Upper lobe of left lung (tissue), 6 donors: Measurements from ENCODE around the gene GALNT14. TPM values are rescaled to one million over a fixed set of nuclear protein-coding genes. Genes with fewer than 3 reads are reported as not detected.

ENCODE experiments used
- ATAC-seq, 2 donors: fragments of 200-7000 bp; cut with Tn5 transposase; one replicate each; pipeline ENCODE4 v1.9.1; 2022; ENCODE audit warnings: mild to moderate bottlenecking in 2 of 2, moderate library complexity in 2 of 2; ENCODE audit not compliant: low FRiP score in 2 of 2
- DNase-seq, 2 donors: peaks; one replicate each; pipeline ENCODE4 v3.0.0-alpha.2; 2019 to 2020
- H3K27ac ChIP-seq, 4 donors: fragments of 200-600 bp; sonication (generic); one replicate each; pipeline ENCODE4 v1.5.1; 2016 to 2019
- H3K27me3 ChIP-seq, 4 donors: fragments of 200-600 bp; sonication (generic); one replicate each; pipeline ENCODE4 v1.5.1; 2017 to 2019
- H3K36me3 ChIP-seq, 4 donors: fragments of 200-600 bp; sonication (generic); one replicate each; pipeline ENCODE4 v1.5.1; 2016 to 2019
- H3K4me1 ChIP-seq, 4 donors: fragments of 200-600 bp; sonication (generic); one replicate each; pipeline ENCODE4 v1.5.1; 2018 to 2019
- H3K4me3 ChIP-seq, 4 donors: fragments of 200-600 bp; sonication (generic); one replicate each; pipeline ENCODE4 v1.5.1; 2017 to 2019; ENCODE audit warnings: mild to moderate bottlenecking in 2 of 4, moderate library complexity in 1 of 4
- H3K9me3 ChIP-seq, 4 donors: fragments of 200-600 bp; sonication (generic); one replicate each; pipeline ENCODE4 v1.5.1; 2018 to 2019
- CTCF ChIP-seq, 6 experiments: fragments of 450-650 bp in 4 of 6; fragments of 200-600 bp in 2 of 6; sonication (generic) in 2 of 6; IDR thresholded peaks; one replicate each; pipeline ENCODE4 v1.5.1; 2016 to 2019; ENCODE audit warnings: antibody characterized with exemption in 6 of 6
- EP300 ChIP-seq, 4 donors: sonication (generic); formaldehyde crosslinking; IDR thresholded peaks; one replicate each; pipeline ENCODE4 v1.5.1; 2017; ENCODE audit warnings: antibody characterized with exemption in 4 of 4, control low read depth in 2 of 4
- POLR2A ChIP-seq, 4 donors: fragments of 450-650 bp; IDR thresholded peaks; one replicate each; pipeline ENCODE4 v1.5.1; 2016 to 2017; ENCODE audit warnings: antibody characterized with exemption in 4 of 4, mild to moderate bottlenecking in 2 of 4
- POLR2AphosphoS5 ChIP-seq, 2 donors: sonication (generic); formaldehyde crosslinking; IDR thresholded peaks; one replicate each; pipeline ENCODE4 v1.5.1; 2017; ENCODE audit warnings: antibody characterized with exemption in 2 of 2
- WGBS, 2 donors: methylation state at CpG; one replicate each; pipeline ENCODE4 v1.1.5; 2017 to 2018; 5-methylcytosine and 5-hydroxymethylcytosine counted together
- total RNA-seq, 6 donors: library from RNA; depleted of rRNA in 4 of 6; stranded (reverse); fragments of >200 nt in 4 of 6; gene quantifications; one replicate each; pipeline versions ENCODE4 v1.1.0 to v1.2.1, GENCODE V29; 2016 to 2021
- donor health status: DM: no; HTN: no; CAD: no; lungs with moderate emphysema.
- donor health status: DM: no; HTN: yes; CAD: no; lungs with severe emphysema.

The GALNT14 gene
- total RNA-seq, 6 donors from 2014 or later, result 0.98 to 2.6 (median 1.4) TPM; not detected in 1

DNA sequence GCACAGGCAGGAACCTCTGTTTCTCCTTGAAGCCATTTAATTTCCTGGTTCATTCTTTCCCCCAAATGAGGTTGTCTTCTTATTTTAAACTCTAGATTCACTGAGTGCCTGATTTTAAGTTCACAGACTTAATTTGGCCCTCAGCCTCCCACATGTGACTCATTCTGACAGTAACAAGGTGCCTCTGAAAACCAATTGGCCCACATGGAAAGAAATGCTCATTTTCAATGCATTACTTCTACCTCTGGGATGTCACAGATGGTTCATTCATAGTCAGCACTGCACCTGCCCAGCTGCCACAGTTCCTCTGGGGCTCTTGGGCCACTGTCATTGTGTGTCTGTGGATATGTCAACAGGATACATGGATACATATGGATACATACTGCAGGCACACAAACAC lies 190.6 kb downstream of the GALNT14 start:
- no peaks in the 10 kb centered on the region for H3K27me3 ChIP-seq
- H3K27ac ChIP-seq, result no peak overlapping the region
- H3K4me1 ChIP-seq, result no peaks in the 10 kb centered on the region
- ATAC-seq (no peak), DNase-seq (no peak)
- no peaks in the 10 kb centered on the region for H3K9me3 ChIP-seq
- no peak for TF ChIP-seq POLR2A (IDR thresholded peaks at IDR 0.05)
- TF ChIP-seq CTCF (IDR thresholded peaks at IDR 0.05), result no peak
- no peak for TF ChIP-seq EP300 (IDR thresholded peaks at IDR 0.05)
- TF ChIP-seq POLR2AphosphoS5 (IDR thresholded peaks at IDR 0.05), result no peak
- no peak overlapping the region for H3K4me3 ChIP-seq
- H3K36me3 ChIP-seq, result no peaks in the 10 kb centered on the region

GRCh38 chr2:30942419-30942818 lies 195.8 kb downstream of the GALNT14 start:
- H3K36me3 ChIP-seq, result no peaks in the 10 kb centered on the region
- ATAC-seq (no peak), DNase-seq (no peak)
- 68 to 73% methylated on average over 5 of the region's 5 CpGs for WGBS, 2 donors
- no peaks in the 10 kb centered on the region for H3K27me3 ChIP-seq
- no peak overlapping the region for H3K27ac ChIP-seq
- H3K4me1 ChIP-seq, result no peaks in the 10 kb centered on the region
- TF ChIP-seq EP300 (IDR thresholded peaks at IDR 0.05) (no peak), POLR2A (IDR thresholded peaks at IDR 0.05) (no peak), CTCF (IDR thresholded peaks at IDR 0.05) (no peak), POLR2AphosphoS5 (IDR thresholded peaks at IDR 0.05) (no peak)
- H3K9me3 ChIP-seq, result no peaks in the 10 kb centered on the region
- no peak overlapping the region for H3K4me3 ChIP-seq

DNA sequence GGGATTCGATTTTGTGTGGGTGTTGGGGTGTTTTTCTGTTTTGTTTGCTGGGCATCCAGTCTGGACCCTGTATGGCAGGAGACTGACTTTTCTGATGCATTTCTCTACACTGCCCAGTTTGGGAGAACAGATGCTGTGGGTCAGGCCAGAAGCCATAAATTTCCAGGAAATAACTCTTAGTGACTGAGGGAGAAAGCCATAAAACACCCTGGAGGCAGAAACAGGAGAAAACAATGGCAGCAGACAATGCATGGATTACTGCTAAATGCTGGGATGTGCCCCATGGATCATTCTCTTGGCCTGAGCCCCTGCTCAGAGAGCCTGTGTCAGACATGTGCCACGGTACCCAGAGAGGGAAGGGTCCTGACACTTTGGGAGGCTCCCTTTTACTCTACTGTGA lies 197.4 kb downstream of the GALNT14 start:
- ATAC-seq, result no peak
- Histone ChIP-seq H3K9me3 (no peaks in the 10 kb centered on the region), H3K27ac (no peak overlapping the region), H3K36me3 (no peaks in the 10 kb centered on the region), H3K4me1 (no peaks in the 10 kb centered on the region), H3K27me3 (no peaks in the 10 kb centered on the region), H3K4me3 (no peak overlapping the region)
- DNase-seq, result no peak
- WGBS, 2 donors, result 88 to 91% methylated on average over 2 of the region's 2 CpGs
- no peak for TF ChIP-seq EP300 (IDR thresholded peaks at IDR 0.05)
- TF ChIP-seq CTCF (IDR thresholded peaks at IDR 0.05), result no peak
- no peak for TF ChIP-seq POLR2AphosphoS5 (IDR thresholded peaks at IDR 0.05)
- no peak for TF ChIP-seq POLR2A (IDR thresholded peaks at IDR 0.05)

DNA sequence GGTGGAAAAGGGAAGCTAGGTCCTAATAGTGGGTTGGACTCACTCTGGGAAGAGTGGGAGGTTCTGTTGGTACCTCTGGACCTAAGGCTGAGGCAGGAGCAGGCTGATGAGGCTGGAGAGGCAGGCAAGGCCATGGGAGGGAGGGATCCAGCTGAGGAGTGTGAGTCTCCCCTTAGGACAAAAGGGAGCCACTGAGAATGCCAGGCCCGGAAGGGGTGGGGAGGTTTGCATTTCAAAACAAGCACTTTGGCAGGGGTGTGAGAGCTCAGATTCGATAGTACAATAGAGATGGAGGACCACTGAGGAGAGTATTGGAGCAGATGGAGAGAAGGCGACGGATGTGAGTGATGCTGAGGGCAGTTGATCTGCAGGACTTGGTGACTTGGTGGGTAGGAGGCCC lies 198.9 kb downstream of the GALNT14 start:
- Histone ChIP-seq H3K4me1 (no peaks in the 10 kb centered on the region), H3K27ac (no peak overlapping the region), H3K27me3 (no peaks in the 10 kb centered on the region), H3K9me3 (no peaks in the 10 kb centered on the region), H3K36me3 (no peaks in the 10 kb centered on the region), H3K4me3 (no peak overlapping the region)
- no peak for TF ChIP-seq CTCF (IDR thresholded peaks at IDR 0.05)
- no peak for TF ChIP-seq POLR2AphosphoS5 (IDR thresholded peaks at IDR 0.05)
- no peak for TF ChIP-seq POLR2A (IDR thresholded peaks at IDR 0.05)
- TF ChIP-seq EP300 (IDR thresholded peaks at IDR 0.05), result no peak
- ATAC-seq (no peak), DNase-seq (no peak)
- 87% methylated on average over 4 of the region's 4 CpGs for WGBS, 2 donors

GRCh38 chr2:30938196-30938595 lies 200.0 kb downstream of the GALNT14 start:
- no peaks in the 10 kb centered on the region for H3K36me3 ChIP-seq
- ATAC-seq (no peak), DNase-seq (no peak)
- no peaks in the 10 kb centered on the region for H3K9me3 ChIP-seq
- no peak for TF ChIP-seq POLR2AphosphoS5 (IDR thresholded peaks at IDR 0.05)
- no peak for TF ChIP-seq CTCF (IDR thresholded peaks at IDR 0.05)
- no peak for TF ChIP-seq EP300 (IDR thresholded peaks at IDR 0.05)
- TF ChIP-seq POLR2A (IDR thresholded peaks at IDR 0.05), result no peak
- H3K4me1 ChIP-seq, result no peaks in the 10 kb centered on the region
- H3K27me3 ChIP-seq, result no peaks in the 10 kb centered on the region
- WGBS, 2 donors, result 93% methylated on average over 1 of the region's 1 CpG
- no peak overlapping the region for H3K27ac ChIP-seq
- no peak overlapping the region for H3K4me3 ChIP-seq
